ENCODE measurements around the gene RPL29.
"Not testable (repeated sequence)": the region's sequence is repeated elsewhere in the genome, so short reads cannot be mapped to it uniquely, and the experiment has no call there.

Gene RPL29

DNA sequence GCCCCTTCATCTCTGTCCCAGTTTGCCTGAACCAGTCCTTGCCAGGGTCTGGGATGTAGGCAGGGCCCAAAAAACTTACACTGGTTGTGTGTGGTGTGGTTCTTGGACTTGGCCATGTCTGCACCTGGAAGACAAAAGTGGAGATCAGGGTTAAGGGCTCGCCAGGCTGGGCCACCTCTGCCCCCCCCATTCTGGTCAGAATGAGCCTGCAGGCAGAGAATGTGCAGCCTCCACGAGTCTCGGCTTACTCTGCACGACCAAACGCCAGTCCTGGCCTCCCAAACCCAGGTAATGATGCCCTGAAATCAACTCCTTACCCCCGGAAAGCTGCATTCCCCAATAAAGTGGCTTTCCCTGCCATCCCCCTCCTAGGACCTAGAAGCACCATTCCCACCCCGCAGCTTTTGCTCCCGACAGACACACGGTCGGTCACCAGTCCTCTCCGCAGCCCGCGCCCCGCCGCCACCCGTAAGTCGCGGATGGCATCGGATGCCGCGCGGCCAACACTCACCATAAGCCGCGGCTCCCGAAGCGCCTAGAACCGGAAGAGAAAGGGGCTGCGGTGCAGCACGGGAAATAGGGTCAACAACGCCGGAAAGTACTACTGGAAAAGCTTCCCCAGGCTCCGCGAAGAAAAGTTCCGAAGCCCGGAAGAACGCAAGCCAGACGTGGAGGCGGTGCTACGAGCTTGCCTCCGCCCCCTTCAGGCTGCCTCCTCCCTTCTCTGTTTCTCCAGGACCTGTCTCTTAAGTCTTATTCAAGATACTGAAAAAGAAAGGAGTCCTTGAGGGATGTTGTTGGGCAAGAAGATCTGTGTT, at the start of gene RPL29:
Gene RPL29, minus strand, starts transcription at position 550 of the 818 bp plus-strand sequence. Its CDS starts 434 bp downstream, at position 116.
- peak; percentile 86 to 87 (median 87) for DNase-seq (ENCODE audit: low read depth in 3 of 3)

DNA sequence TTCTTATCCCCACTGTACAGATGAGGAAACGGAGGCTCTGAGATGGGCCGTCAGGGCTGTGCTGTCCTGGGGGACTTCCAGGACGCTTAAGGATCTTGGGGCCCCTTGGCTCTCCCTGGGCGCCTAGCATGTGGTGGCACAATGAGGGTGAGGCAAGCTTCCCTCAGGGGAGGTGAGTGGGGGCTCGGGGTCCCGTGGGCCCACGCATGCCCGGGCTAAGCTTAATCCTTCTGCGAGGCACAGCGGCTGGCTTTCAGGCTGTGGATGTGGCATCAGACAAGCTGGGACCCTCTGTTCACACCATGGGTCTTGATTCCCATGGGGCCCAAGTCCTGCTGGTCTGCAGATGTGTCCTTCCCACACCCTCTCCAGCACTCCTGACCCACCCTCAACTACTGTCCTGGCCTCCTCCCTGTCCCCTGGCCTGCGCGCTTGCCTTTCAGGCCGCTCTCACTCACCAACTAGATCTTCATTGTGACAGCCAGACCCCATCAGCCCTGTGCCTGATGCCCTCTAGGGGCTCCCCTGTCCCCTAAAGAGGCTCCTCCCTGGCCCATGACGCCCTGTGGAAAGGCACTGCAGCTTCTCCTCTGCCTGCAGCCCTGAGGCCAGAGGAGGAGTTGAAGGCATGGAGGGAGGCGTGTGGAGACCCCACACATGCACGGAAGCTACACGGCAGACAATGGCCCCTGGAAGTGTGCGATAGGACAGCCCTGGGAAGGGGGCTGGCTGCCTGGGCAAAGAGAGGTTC, 49.3 kb upstream of the RPL29 start:
- no peak for DNase-seq (ENCODE audit: low read depth in 3 of 3)

DNA sequence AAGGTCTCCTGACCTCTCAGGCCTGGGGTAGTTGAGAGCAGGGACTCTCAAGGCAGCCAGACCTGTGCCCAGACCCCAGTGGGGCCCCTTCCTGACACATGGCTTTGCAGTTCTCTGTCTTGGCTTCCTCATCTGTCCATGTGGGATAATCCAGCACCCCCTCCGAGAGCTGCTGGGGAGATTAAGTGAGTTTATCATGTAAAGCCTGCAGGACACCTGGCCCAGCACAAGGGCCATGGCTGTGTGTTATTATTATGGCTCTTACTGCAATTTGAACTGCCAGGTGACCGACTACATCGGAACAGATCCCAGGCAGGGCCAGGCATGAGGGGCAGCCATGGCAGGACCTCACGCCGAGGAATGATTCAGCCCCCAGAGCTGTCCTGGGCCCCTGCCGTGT, 48.1 kb upstream of the RPL29 start:
- no peak for DNase-seq (ENCODE audit: low read depth in 3 of 3)

DNA sequence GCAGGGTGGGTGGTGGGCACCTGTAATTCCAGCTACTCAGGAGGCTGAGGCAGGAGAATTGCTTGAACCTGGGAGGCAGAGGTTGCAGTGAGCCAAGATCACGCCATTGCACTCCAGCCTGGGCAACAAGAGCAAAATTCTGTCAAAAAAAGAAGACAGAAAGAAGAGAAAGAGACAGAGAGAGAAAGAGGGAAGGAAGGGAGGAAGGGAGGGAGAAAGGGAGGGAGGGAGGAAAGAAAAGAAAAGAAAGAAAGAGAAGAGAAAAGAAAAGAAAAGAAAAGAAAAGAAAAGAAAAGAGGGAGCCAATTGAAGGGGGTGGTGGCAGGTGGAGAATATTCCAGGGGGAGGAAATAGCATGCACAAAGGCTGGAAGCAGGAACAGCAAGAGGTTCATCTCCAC, 47.3 kb upstream of the RPL29 start:
- DNase-seq (ENCODE audit: low read depth in 3 of 3), result not testable (repeated sequence)

DNA sequence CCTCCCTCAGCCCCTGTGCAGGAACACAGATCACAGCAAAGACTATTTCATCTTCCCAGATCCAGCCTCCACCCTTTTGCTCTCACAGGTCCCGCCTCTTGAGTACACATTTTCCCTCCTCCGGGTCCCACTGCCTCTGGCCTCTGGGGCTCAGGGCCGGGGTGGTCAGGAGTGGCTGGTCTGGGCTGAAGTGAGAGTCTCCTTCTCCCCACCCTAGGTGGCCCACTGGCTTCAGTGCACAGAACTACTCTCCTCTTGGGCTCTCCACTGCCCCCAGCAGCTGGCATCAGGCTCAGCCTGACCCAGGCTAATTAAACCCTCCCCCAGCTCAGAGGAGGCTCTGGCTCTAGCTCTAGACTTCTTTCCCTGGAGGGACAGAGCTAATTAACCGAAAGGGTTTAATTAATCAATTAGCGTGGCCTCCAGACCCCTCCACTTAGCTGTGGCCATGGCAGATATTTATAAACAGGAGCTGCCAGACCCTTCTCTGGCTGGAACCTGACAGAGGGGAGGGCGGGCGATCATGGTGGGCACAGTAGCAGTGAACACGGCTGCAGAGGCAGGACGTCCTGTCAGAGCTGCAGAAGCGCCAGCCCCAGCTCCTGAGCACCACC, 45.5 kb upstream of the RPL29 start:
- DNase-seq (ENCODE audit: low read depth in 3 of 3), result no peak

DNA sequence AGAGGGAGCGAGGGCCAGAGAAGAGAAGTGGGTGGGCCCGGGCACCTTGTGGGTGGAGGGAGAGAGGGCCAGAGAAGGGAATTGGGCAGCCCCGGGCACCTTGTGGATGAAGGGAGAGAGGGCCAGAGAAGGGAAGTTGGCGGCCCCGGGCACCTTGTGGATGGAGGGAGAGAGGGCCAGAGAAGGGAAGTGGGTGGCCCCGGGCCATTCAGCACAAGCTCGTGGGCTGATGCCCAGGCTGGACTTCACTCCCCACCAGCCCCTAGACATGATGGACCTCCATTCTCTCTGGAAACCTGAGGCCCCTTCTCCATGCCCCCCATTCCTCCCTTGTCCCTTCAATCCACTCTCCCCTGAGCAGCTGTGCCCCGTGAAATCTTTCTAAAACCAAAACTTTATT, 44.9 kb upstream of the RPL29 start:
- no peak for DNase-seq (ENCODE audit: low read depth in 3 of 3)

DNA sequence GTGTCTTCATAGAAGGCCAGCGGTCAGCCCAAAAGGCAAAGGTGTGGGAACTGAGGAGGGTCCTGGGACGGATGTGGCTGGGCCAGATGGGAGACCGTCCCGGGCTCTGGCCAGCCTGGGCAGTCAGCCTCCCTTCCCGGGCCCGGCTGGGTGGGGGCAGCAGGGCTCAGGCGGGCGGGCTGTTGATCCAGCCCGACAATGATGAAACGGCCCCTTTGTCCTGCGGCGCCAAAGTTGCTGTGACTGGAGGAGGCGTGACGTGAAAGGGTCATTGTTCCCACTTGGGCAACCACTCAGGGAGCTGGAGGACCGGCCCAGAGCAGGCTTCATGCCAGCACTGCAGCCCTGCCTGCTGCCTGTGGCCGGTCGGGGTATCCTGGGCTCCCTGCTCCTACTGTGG, 44.2 kb upstream of the RPL29 start:
- no peak for DNase-seq (ENCODE audit: low read depth in 3 of 3)

DNA sequence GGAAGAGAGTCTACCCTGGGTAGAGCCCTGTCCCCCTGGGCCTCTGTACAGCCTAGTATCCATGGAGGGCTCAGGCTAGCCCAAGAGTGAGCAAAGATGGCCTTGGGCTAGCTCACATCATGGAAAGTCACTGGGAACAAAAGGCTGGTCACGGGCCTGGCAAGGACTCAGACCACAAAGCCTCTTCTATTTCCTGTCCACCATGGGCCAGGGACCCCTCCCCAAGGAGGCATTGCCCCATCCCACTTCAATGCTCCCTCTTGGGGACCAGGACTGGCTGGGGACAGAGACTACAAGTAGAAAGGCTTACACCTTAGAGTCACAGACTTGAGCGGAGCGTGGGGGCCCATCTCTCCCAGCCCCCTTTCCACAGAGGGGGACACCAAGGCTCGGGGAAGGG, 43.7 kb upstream of the RPL29 start:
- DNase-seq (ENCODE audit: low read depth in 3 of 3), result no peak

DNA sequence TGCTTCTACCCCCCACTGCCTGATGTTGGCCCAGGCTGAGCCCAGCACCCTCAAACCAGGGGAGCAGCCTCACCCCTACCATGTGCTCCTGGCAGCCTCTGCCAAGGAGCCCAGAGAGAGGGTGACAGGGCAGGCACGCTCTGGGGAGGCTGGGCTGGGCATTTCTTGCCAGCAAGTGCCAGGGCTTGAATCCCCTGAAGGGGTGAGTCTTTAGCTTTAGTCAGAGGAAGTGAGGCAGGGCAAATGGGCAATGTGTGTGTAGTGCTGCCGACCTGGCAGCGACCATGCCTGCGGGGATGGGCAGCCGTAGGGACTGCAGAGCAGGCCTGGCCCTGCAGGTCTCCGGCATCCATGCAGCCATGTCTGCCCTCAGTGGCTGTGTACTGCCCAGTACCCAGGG, 42.5 kb upstream of the RPL29 start:
- DNase-seq (ENCODE audit: low read depth in 3 of 3), result no peak

DNA sequence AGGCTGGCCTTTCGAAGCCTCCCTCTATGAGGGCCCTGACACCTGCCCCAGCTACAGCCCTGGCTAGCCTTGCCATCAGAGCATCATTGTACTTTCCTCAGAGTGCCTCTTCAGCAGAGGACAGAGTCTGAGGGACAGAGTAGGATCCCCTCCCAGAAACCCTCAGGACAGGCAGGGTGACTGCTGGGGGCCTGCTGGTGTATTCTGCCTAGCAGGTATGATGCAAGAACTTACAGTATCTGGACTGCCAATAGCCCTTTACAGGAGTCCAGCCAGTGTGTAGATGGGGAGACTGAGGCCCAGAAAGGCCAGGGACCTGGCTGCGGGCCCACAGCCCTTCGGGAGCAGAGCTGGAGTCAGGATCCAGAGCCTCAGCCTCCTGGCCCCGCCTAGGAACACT, 41.6 kb upstream of the RPL29 start:
- no peak for DNase-seq (ENCODE audit: low read depth in 3 of 3)

DNA sequence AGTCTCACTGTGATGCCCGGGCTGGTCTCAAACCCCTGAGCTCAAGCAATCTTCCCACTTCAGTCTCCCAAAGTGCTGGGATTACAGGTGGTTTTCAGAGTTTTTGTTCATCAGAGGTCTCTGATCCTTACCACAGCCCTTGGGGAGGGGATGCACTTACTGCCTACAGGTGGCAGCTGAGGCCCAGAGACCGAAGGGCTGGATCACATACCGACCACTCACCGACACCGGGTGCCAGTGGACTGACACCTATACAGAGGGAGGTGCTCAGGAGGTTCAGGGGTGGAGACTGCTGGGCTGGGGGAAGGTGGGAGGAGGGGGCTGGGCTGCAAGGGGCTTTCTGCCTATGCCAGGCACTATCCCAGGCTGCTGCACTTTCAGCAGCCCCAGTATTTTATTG, 41.1 kb upstream of the RPL29 start:
- no peak for DNase-seq (ENCODE audit: low read depth in 3 of 3)

DNA sequence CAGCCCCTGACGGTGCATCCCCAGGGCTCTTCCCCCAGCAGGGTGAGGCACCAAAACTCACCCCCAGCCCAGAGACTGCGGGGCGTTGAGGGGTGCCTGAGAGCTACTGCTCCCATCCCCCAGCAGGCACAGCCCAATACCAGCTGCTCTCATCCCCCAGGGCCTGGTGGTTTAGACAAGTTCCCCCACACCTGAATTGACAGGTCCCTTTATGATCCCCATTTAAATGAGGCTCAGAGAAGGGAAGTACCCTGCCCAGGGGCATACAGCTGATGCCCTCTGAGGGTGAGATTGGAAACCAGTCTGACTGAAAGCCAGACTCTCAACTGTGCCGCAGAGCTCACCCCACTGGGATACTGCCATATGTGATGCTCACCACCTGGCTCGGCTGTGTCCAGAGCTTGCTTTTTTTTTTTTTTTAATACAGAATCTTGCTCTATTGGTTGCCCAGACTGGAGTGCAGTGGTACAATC, 40.6 kb upstream of the RPL29 start:
- DNase-seq (ENCODE audit: low read depth in 3 of 3), result no peak

DNA sequence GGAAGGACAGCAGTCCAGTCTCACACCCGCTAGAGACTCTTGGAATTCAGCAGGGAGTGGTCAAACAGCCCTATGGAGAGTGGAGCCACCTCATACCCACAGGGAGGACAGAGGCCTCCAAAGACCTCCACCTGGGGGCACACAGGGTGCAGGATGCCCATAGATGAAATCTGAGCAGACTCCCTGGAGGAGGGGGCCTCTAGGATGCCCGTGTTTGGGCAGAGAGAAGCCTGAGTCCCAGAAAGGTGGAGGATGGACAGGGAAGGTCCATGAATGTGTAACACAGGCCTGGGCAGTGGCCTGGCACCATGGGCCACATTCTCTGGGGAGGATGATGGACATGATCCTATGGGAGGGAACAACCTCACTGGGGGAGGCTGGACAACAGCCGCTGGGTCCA, 39.0 kb upstream of the RPL29 start:
- no peak for DNase-seq (ENCODE audit: low read depth in 3 of 3)

DNA sequence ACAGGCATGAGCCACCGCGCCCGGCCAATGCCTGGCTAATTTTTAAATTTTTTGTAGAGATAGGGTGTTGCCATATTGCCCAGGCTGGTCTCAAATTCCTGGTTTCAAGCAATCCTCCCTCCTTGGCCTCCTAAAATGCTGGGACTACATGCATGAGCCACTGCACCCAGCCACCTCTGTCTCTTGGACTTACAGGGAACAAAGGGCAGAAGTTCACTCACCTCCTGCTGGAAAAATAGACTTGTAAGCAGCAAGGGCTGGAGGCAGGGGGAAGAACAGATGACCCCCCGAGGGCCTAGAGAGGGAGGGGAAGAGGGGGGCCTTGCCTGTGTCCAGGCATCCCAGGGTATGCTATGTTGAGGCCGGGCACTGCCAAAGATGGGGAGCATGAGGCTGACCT, 38.5 kb upstream of the RPL29 start:
- DNase-seq (ENCODE audit: low read depth in 3 of 3), result no peak

DNA sequence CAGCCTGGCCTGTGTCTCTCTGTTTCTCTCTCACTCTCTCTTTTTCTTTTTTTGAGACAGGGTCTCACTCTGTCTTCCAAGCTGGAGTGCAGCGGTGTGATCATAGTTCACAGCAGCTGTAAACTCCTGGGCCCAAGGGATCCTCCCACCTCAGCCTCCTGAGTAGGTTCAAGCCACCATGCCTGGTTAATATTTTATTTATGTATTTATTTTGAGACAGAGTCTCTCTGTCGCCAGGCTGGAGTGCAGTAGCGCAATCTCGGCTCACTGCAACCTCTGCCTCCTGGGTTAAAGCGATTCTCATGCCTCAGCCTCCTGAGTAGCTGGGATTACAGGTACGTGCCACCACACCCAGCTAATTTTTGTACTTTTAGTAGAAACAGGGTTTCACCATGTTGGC, 38.1 kb upstream of the RPL29 start:
- not testable (repeated sequence) for DNase-seq (ENCODE audit: low read depth in 3 of 3)

DNA sequence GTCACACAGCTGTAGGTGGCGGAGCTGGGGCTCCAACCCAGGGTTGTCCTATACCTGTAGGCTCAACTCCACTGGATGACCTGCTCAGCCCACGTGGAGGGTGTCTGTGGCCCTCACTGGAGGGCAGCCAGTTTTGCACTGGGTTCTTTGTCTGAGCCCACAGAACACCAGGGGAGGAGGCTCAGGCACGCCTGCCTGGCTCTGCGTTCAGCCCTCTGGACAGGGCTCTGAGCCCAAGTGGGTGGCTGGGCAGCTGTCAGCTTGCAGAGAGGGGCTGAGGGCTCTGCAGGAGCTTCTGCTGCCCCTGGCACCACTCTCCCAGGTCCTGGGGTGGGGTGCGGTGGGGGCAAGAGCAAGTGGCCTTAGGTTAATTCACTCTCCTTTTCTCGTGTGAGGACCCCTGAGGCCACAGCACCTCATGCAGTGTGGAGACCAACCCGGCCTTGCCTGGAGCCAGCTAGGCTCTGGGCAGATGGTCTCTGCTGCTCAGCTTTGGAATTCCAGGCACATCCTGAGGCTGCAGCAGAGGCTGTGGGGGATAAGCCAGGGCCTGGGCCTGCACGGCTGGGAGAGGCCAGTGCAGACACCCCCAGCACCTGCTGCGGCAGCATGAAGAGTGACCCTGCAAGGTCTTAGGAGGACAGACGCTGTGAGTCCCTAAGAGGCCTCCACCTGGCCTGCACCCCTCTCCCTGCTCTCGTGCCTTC, 37.2 kb upstream of the RPL29 start:
- DNase-seq (ENCODE audit: low read depth in 3 of 3), result no peak

DNA sequence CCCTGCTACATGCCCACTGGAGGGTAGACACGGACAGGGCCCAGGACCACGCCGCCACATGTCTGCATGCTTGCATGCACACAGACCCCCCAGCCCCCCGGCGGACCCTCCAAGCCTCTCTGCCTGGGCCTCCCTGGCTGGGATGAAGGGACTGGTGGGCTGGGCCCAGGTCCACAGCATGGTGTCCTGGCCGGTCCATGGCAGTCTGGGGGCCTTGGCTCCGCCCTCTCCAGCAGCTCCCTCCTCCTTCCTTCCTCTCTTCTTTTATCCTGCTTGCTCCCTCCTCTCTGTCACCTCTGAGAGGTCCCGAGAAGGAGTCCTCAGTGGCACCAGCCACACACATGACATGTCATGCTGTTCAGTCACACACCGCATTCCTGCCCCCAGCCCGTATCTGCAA, 36.2 kb upstream of the RPL29 start:
- no peak for DNase-seq (ENCODE audit: low read depth in 3 of 3)

DNA sequence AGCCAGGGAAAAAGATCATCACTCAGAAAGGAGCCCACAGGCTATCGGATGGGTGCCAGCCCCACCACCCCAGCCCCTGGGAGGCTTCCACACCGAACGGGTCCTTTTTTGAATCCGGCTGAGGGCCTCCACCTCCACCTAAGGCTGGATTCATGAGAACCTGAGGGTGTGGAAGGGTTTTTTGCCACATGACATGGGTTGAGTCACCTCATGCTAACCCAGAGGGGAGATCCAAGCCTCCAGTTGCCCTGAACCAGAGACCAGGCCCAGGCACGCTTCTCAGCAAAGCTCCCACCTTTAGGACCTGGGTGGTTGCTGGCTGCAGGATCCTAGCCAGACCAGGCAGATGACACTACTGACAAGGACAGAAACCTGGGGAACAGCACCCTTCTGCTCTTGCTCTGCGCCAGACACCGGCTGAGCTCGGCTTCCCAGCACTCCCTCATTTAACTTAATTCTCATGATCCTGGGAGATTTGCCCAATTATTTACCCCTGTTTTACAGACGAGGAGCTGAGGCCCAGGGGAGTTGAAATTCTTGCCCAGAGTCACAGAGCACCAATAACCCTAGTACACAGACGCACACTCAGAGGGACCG, 35.1 kb upstream of the RPL29 start:
- DNase-seq (ENCODE audit: low read depth in 3 of 3), result no peak

DNA sequence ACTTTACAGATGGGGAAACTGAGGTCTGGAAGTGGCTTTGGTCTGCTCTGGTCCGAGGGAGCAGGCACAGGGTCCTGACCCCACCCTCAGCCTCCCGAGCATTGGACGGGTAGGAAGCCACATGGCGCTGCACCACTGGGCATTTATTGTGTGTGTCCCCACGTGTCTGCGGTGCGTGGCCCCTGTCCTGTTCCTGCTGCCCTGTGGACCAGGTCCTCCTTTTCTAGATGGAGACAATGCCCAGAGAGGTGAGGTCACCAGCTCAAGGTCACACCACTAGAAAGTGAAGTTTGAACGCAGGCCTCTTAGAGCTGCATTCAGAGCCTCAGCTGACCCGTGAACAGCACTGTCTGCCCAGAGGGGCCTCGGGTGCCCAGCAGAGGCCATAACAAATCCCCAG, 33.8 kb upstream of the RPL29 start:
- no peak for DNase-seq (ENCODE audit: low read depth in 3 of 3)

DNA sequence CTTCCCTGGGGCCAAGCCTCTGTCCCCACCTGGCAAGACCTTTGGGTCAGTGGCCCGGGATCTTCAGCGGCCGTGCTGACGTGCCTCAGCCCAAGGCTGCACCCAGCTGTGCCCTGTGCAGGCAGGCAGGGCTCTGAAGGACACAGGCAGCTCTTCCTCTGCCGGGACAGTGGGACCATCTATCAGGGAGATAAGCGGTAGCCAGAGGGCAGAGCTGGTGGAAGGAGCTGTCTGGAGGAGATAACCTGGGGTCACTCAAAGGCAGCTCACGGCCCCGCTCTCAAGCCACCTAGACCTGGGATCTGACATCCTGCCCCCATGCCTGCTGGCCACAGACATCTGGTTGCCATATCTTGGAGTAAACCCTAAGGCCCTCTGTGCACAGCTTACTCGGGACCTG, 33.4 kb upstream of the RPL29 start:
- no peak for DNase-seq (ENCODE audit: low read depth in 3 of 3)

DNA sequence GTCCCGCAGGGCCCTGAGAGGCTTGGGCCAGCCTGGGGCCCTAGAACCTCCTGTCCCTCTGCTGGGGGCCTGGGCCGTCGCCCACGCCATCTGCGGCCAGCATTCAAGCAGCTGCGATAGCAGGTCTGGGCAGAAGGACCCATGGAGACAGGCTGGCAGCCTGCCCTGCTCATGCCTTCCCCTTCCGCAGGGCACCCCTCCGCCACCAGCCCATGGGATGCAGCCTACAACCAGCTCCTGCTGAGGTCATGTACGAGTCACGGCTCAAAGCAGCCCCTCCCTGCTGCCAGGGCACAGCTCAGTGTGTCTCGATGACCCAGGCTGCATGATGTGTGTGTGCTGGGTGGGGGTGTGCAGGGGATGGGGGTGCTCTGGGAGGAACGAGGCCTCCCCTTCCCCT, 32.9 kb upstream of the RPL29 start:
- DNase-seq (ENCODE audit: low read depth in 3 of 3), result no peak

DNA sequence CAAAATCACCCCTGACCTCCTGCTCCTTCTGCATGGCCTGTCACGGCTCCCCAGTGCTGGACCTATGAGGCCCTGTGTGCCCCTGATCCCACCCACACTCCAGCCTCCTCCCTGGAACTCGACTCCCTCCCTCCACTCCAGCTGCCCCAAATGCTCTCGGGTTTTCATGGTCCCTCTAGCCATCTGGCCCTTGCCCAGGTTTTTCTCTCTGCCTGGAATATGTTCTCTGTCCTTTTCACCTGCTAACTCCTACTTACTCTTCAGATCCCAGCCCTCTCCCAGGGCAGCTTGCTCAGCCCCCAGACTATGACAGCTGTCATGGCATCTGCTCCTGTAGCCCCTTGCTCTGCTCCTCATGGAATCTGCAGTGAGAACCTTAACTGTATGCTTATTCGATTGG, 30.3 kb upstream of the RPL29 start:
- DNase-seq (ENCODE audit: low read depth in 3 of 3), result no peak

Data from stimulated activated CD4-positive, alpha-beta T cell treated with anti-CD3 and anti-CD28 coated beads, TNF-alpha, amount 100 ng/mL, for 48 hours (primary cell).